GM12878 (cell line): Measurements from ENCODE around the gene AKR1C1. TPM values are rescaled to one million over a fixed set of nuclear protein-coding genes. Genes with fewer than 3 reads are reported as not detected.
"Not testable (repeated sequence)": the region's sequence is repeated elsewhere in the genome, so short reads cannot be mapped to it uniquely, and the experiment has no call there.

Source experiments
- ATAC-seq: fragments of 200-7000 bp; cut with Tn5 transposase; 3 replicates; pipeline ENCODE4 v1.9.1; 2020; ENCODE audit warnings: mild to moderate bottlenecking, moderate library complexity
- BruUV-seq: library from RNA; stranded (reverse); fragments of 400-500 nt; replicated peaks from 2 replicates; lab custom pipeline; 2021; lab: Mats Ljungman, UMichigan
- CTCF ChIA-PET: fragments of 300-600 bp; sonication (Branson Sonifier 250); formaldehyde crosslinking; extraction: SDS; loops from one replicate; lab custom pipeline; 2021; ENCODE audit warnings: inconsistent platforms; lab: Yijun Ruan, JAX
- POLR2A ChIA-PET: fragments of 350-600 bp; formaldehyde crosslinking; extraction: SDS; loops from one replicate; lab custom pipeline; 2021; ENCODE audit warnings: inconsistent platforms; lab: Charles Lee
- RAD21 ChIA-PET: fragments of 300-600 bp; sonication (Branson Sonifier 250); formaldehyde crosslinking; loops from one replicate; lab custom pipeline; 2023; ENCODE audit warnings: antibody characterized with exemption; ENCODE audit not compliant: unreplicated experiment; lab: Charles Lee
- SMC1A ChIA-PET: fragments of 300-600 bp; sonication (Branson Sonifier 250); formaldehyde crosslinking; loops from one replicate; lab custom pipeline; 2023; ENCODE audit not compliant: unreplicated experiment, uncharacterized antibody; lab: Charles Lee
- DNase-seq: peaks from one replicate; pipeline ENCODE4 v3.0.0-alpha.2; 2011; ENCODE audit warnings: low read depth, low spot score
- FAIRE-seq: peaks from 3 replicates; lab custom pipeline; 2011; peaks lifted over from hg19 to GRCh38; lab: Jason Lieb, UNC
- H2AFZ ChIP-seq: 2 replicates; pipeline ENCODE4 v1.6.0; 2011; ENCODE audit warnings: low read depth, low read length, control low read depth; ENCODE audit not compliant: control insufficient read depth
- H3K27ac ChIP-seq: 2 replicates; pipeline ENCODE4 v1.5.1; 2011; ENCODE audit warnings: control low read depth; ENCODE audit not compliant: control insufficient read depth, insufficient read depth
- H3K27me3 ChIP-seq, 2 experiments: replicated peaks in 1 of 2; 2 replicates each; pipeline versions ENCODE4 v1.6.0 to v1.6.1; 2011; ENCODE audit warnings: low read length in 1 of 2; ENCODE audit not compliant: control insufficient read depth in 2 of 2, insufficient read depth in 2 of 2
- H3K36me3 ChIP-seq, 2 experiments: 2 replicates each; pipeline ENCODE4 v1.5.1; 2011; ENCODE audit warnings: low read length in 1 of 2; ENCODE audit not compliant: control insufficient read depth in 2 of 2, insufficient read depth in 2 of 2
- H3K4me1 ChIP-seq: 2 replicates; pipeline ENCODE4 v1.6.1; 2011; ENCODE audit warnings: mild to moderate bottlenecking, low read length, moderate library complexity, mixed read lengths; ENCODE audit not compliant: control insufficient read depth, insufficient read depth
- H3K4me2 ChIP-seq: 2 replicates; pipeline ENCODE4 v1.6.0; 2011; ENCODE audit warnings: control low read depth; ENCODE audit not compliant: control insufficient read depth, insufficient read depth
- H3K4me3 ChIP-seq: fragments of 200-600 bp; sonication (generic); 2 replicates; pipeline ENCODE4 v1.5.1; 2016
- H3K79me2 ChIP-seq: 2 replicates; pipeline ENCODE4 v1.6.0; 2011; ENCODE audit warnings: low read length; ENCODE audit not compliant: control insufficient read depth, insufficient read depth
- H3K9ac ChIP-seq: 2 replicates; pipeline ENCODE4 v1.8.0; 2011; ENCODE audit warnings: low read length, control low read depth, mixed read lengths; ENCODE audit not compliant: control insufficient read depth, insufficient read depth
- H3K9me3 ChIP-seq: replicated peaks from 3 replicates; pipeline ENCODE4 v1.5.1; 2011; ENCODE audit warnings: mild to moderate bottlenecking, low read length; ENCODE audit not compliant: control insufficient read depth, insufficient read depth
- H4K20me1 ChIP-seq: 2 replicates; pipeline ENCODE4 v1.6.0; 2011; ENCODE audit not compliant: control insufficient read depth, insufficient read depth
- WGBS: methylation state at CpG from one replicate; pipeline ENCODE4 v1.1.6; 2016; ENCODE audit warnings: low lambda C conversion rate; ENCODE audit not compliant: insufficient replicate concordance, insufficient coverage; ENCODE audit errors: missing lambda C conversion rate; 5-methylcytosine and 5-hydroxymethylcytosine counted together
- in situ Hi-C: fragments of 300-500 bp; cut with MboI; formaldehyde crosslinking; loops from 9 replicates; pipeline ENCODE4 v1.14.3; 2018; ENCODE audit warnings: mixed read lengths
- intact Hi-C: fragments of 100-400 bp; cut with micrococcal nuclease; formaldehyde crosslinking; loops from one replicate; pipeline ENCODE4 v1.14.2; 2022; ENCODE audit not compliant: unreplicated experiment
- polyA plus RNA-seq, 11 experiments: library from polyadenylated mRNA; depleted of rRNA in 4 of 11; unstranded in 6 of 11; stranded (reverse) in 5 of 11; fragments of >200 nt; fragmentation: Nextera tagmentation in 4 of 11; fragmentation: Illumina TruSeq in 1 of 11; extraction: Ambion mirVana in 4 of 11; extraction: Trizol in 1 of 11; gene quantifications; 1 replicate in 1 of 11; 2 replicates in 10 of 11; pipeline versions ENCODE4 v1.2.1 to v1.2.3, GENCODE V29; 2011 to 2016; ENCODE audit warnings: inconsistent platforms in 2 of 11, missing spikeins in 2 of 11, low read depth in 1 of 11
- total RNA-seq, 4 experiments: library from RNA; depleted of rRNA in 3 of 4; stranded (reverse); fragments of >200 nt in 3 of 4; fragmentation: Illumina TruSeq in 1 of 4; extraction: Trizol in 1 of 4; gene quantifications; 2 replicates each; pipeline versions ENCODE4 v1.2.1 to v1.2.3, GENCODE V29; 2013 to 2021

The AKR1C1 gene
- total and polyA plus RNA-seq, 10 of the 15 experiments (the other 5 are each of a cell fraction or from before 2014, with no cell fraction given) = 0.05 to 1.2 (median 0.35) TPM; not detected in 6

DNA sequence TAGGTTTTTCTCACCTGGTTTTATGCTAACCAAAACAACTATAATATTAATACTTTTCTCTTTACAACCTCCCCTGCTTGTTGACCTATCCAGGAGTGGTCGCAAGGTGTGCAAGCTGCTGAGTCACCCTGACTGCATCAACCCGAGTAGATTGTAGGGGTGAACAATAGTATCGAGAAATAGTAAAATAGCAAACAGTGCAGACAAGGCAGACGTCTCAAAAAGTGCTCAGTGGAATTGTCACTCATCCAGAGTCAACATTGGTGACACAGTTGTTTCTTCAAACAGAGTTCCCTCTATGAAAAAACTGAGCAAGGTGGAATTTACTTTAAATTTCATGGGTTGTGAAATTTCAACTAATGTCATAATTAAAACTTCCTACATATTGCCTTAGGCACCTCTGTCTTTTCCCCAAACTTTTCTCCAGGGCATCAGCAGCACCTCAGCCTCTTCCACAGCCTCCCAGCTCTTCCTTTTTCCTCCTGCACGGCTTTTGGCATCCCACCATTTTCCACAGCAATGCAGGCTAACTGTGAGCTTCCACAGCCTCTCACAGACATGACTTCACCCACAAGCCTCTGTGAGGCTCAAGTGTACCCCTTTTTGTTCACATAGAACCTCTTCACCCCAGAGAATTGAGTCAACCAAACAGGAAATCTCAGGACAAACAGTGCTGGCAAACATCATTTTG, 6.1 kb upstream of the AKR1C1 start:
- SMC1A ChIA-PET, BruUV-seq, POLR2A ChIA-PET, intact Hi-C loops, H4K20me1 ChIP-seq, ATAC-seq, H3K4me2 ChIP-seq, H3K9me3 ChIP-seq, H3K27ac ChIP-seq, H3K79me2 ChIP-seq, DNase-seq, H3K27me3 ChIP-seq, FAIRE-seq, H3K4me3 ChIP-seq, H3K4me1 ChIP-seq, CTCF ChIA-PET, RAD21 ChIA-PET, H2AFZ ChIP-seq, H3K36me3 ChIP-seq, H3K9ac ChIP-seq: not testable (repeated sequence)
- WGBS = 12% methylated on average over 5 of the region's 5 CpGs
- in situ Hi-C loops = loop anchor here (5.0 kb wide), 1 partner anchor 50 kb away; no protein-coding TSS in a partner anchor

DNA sequence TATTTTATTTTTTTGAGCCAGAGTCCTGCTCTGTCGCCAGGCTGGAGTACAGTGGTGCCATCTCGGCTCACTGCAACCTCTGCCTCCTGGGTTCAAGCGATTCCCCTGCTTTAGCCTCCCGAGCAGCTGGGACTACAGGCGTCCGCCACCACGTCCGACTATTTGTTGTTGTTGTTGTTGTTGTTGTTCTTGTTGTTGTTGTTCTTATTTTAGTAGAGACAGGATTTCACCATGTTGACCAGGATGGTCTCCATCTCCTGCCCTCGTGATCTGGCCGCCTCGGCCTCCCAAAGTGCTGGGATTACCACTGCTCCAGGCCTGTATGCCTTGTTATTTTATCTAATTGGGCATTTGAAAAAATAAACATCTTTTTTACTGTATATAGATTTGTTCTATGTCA, 1.7 kb upstream of the AKR1C1 start:
- H3K79me2 ChIP-seq, H3K9me3 ChIP-seq, H3K9ac ChIP-seq, H3K4me3 ChIP-seq, POLR2A ChIA-PET, intact Hi-C loops, BruUV-seq, DNase-seq, ATAC-seq, SMC1A ChIA-PET, H3K27me3 ChIP-seq, H3K4me2 ChIP-seq, H3K36me3 ChIP-seq, CTCF ChIA-PET, in situ Hi-C loops, H4K20me1 ChIP-seq, H3K27ac ChIP-seq, RAD21 ChIA-PET, H3K4me1 ChIP-seq, H2AFZ ChIP-seq, FAIRE-seq: not testable (repeated sequence)
- WGBS = 40% methylated on average over 11 of the region's 11 CpGs

DNA sequence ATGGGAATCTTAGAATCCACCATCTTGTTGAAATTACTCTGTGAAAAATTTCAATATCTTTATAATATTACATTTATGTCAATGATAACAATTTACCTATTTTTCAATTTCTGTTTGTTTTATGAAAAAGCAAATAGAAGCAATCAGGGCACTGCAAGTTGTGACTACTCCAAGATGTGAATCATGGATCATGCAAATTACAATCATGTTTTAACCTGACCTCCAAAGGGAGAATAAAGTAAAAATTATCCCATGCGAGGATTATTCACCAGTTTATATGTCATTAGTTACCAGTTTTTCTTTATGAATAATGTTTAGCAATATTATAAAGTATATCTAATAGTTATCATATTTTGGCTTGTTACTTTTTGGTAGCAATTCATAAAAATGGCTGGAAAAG, 907 bp upstream of the AKR1C1 start:
- H4K20me1 ChIP-seq, BruUV-seq, intact Hi-C loops: not testable (repeated sequence)

DNA sequence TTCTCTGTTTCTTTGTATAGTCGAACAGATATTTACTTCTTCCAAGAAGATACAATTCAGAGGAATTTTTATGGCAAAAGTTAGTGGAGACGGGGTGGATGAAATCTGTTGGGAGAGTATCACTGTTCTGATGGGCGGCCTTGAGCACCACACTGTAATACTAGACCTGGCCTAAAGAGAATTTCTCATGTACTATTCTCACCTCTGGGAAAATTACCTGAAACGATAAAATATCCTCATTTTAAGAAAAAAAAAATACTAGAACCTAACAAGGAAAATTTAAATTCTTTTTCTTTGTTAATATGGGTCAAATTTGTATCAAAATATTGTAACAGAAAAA, 570 bp downstream of the AKR1C1 start:
- H2AFZ ChIP-seq, H3K79me2 ChIP-seq, FAIRE-seq, BruUV-seq, CTCF ChIA-PET, H3K36me3 ChIP-seq, RAD21 ChIA-PET, SMC1A ChIA-PET, H3K9me3 ChIP-seq, H3K4me1 ChIP-seq, ATAC-seq, H3K4me2 ChIP-seq, H3K27me3 ChIP-seq, POLR2A ChIA-PET, H3K27ac ChIP-seq, DNase-seq, H3K4me3 ChIP-seq, H4K20me1 ChIP-seq, in situ Hi-C loops, H3K9ac ChIP-seq: not testable (repeated sequence)
- 0% methylated on average over 2 of the region's 4 CpGs for WGBS
- intact Hi-C loops = loop anchor here (2.0 kb wide), 1 partner anchor 43 kb away; no protein-coding TSS in a partner anchor

More for the DNA sequence above, 907 bp upstream of the AKR1C1 start:
- H3K27me3 ChIP-seq, SMC1A ChIA-PET, in situ Hi-C loops, H3K36me3 ChIP-seq, H3K4me2 ChIP-seq, DNase-seq, H2AFZ ChIP-seq, H3K4me3 ChIP-seq, H3K4me1 ChIP-seq, CTCF ChIA-PET, H3K9me3 ChIP-seq, ATAC-seq, H3K79me2 ChIP-seq, FAIRE-seq, H3K9ac ChIP-seq, RAD21 ChIA-PET, H3K27ac ChIP-seq, POLR2A ChIA-PET: not testable (repeated sequence)
- 11% methylated on average over 1 of the region's 1 CpG for whole genome bisulfite sequencing
